DMS 273 (cell line): Measurements from ENCODE around the gene TMED8.
"Not testable (repeated sequence)": the region's sequence is repeated elsewhere in the genome, so short reads cannot be mapped to it uniquely, and the experiment has no call there.

Source experiments
- DNase-seq: peaks from one replicate; lab custom pipeline; 2025; ENCODE audit not compliant: unreplicated experiment; lab: John Stamatoyannopoulos, UW

TMED8 gene

GRCh38 chr14:77376771-77377501, at the start of gene TMED8, which contains the start of gene SAMD15:
Gene TMED8, minus strand, starts transcription at chr14:77377094. Its CDS starts 41 bp downstream, at chr14:77377053.
Gene SAMD15, plus strand, starts transcription at chr14:77377379. Its CDS starts 40 bp downstream, at chr14:77377419.
- peak; percentile 94 for DNase-seq

GRCh38 chr14:77426396-77426795, 49.5 kb upstream of the TMED8 start:
- DNase-seq = no peak

GRCh38 chr14:77424862-77425261, 48.0 kb upstream of the TMED8 start:
- DNase-seq = no peak

GRCh38 chr14:77423423-77423822, 46.5 kb upstream of the TMED8 start, which contains the start of gene NOXRED1:
Gene NOXRED1, minus strand, starts transcription at chr14:77423523. Its CDS starts 634 bp downstream, at chr14:77422889.
- no peak for DNase-seq

- DNase-seq = no peak
Measured at GRCh38 chr14:77421201-77421600, 44.3 kb upstream of the TMED8 start.

- no peak for DNase-seq
Measured at GRCh38 chr14:77416836-77417235, 39.9 kb upstream of the TMED8 start.

GRCh38 chr14:77416098-77416497, 39.2 kb upstream of the TMED8 start:
- not testable (repeated sequence) for DNase-seq

GRCh38 chr14:77415403-77416030, 38.6 kb upstream of the TMED8 start:
- not testable (repeated sequence) for DNase-seq

GRCh38 chr14:77409131-77409533, 32.2 kb upstream of the TMED8 start:
- DNase-seq = peak; percentile 48

GRCh38 chr14:77407158-77407557, 30.3 kb upstream of the TMED8 start:
- no peak for DNase-seq

GRCh38 chr14:77406718-77407117, 29.8 kb upstream of the TMED8 start:
- no peak for DNase-seq

- no peak for DNase-seq
Measured at GRCh38 chr14:77406086-77406485, 29.2 kb upstream of the TMED8 start.

- peak; percentile 10 for DNase-seq
Measured at GRCh38 chr14:77403768-77404167, 26.9 kb upstream of the TMED8 start.

- DNase-seq = no peak
Measured at GRCh38 chr14:77400216-77400615, 23.3 kb upstream of the TMED8 start.

GRCh38 chr14:77390188-77390587, 13.3 kb upstream of the TMED8 start:
- DNase-seq = no peak

GRCh38 chr14:77378701-77379100, 1.8 kb upstream of the TMED8 start:
- DNase-seq = no peak

GRCh38 chr14:77377502-77377844, 579 bp upstream of the TMED8 start:
- DNase-seq = no peak

GRCh38 chr14:77375973-77376770, 722 bp downstream of the TMED8 start:
- peak; percentile 74 for DNase-seq

- DNase-seq = no peak
Measured at GRCh38 chr14:77375164-77375950, 1.5 kb downstream of the TMED8 start.

- peak; percentile 6 for DNase-seq
Measured at GRCh38 chr14:77372304-77372841, 4.5 kb downstream of the TMED8 start.

GRCh38 chr14:77369285-77369684, 7.6 kb downstream of the TMED8 start:
- DNase-seq = no peak
